ENCODE results near the gene EXOC6B.

The EXOC6B gene

GRCh38 chr2:72841462-72842125, 15.8 kb upstream of the EXOC6B start:
- Mint-ChIP-seq H3K27ac (no peak overlapping the region), H3K9me3 (no peaks in the 10 kb centered on the region), H3K27me3 (peaks cover 14% of the 10 kb centered on the region), H3K36me3 (ENCODE audit: low read depth) (no peaks in the 10 kb centered on the region), H3K4me3 (no peak overlapping the region), H3K4me1 (no peaks in the 10 kb centered on the region)
- DNase-seq (no peak), ATAC-seq (no peak)

GRCh38 chr2:72840066-72840465, 14.2 kb upstream of the EXOC6B start:
- Mint-ChIP-seq H3K36me3 (ENCODE audit: low read depth) (no peaks in the 10 kb centered on the region), H3K27me3 (peaks cover 14% of the 10 kb centered on the region), H3K4me3 (no peak overlapping the region), H3K9me3 (no peaks in the 10 kb centered on the region), H3K27ac (no peak overlapping the region), H3K4me1 (no peaks in the 10 kb centered on the region)
- ATAC-seq (no peak), DNase-seq (no peak)

- H3K36me3 Mint-ChIP-seq (ENCODE audit: low read depth), result no peaks in the 10 kb centered on the region
- ATAC-seq (no peak), DNase-seq (no peak)
- no peak overlapping the region for H3K27ac Mint-ChIP-seq
- H3K9me3 Mint-ChIP-seq, result no peaks in the 10 kb centered on the region
- H3K4me1 Mint-ChIP-seq, result peaks cover 4% of the 10 kb centered on the region
- H3K27me3 Mint-ChIP-seq, result peaks cover 11% of the 10 kb centered on the region
- H3K4me3 Mint-ChIP-seq, result no peak overlapping the region
These were observed 11.3 kb upstream of the EXOC6B start for GRCh38 chr2:72837171-72837570.

- Mint-ChIP-seq H3K27ac (no peak overlapping the region), H3K36me3 (ENCODE audit: low read depth) (no peaks in the 10 kb centered on the region), H3K27me3 (peaks cover 9% of the 10 kb centered on the region), H3K4me3 (no peak overlapping the region), H3K9me3 (no peaks in the 10 kb centered on the region), H3K4me1 (peaks cover 4% of the 10 kb centered on the region)
- DNase-seq (no peak), ATAC-seq (no peak)
These were observed 9.6 kb upstream of the EXOC6B start for GRCh38 chr2:72835403-72835802.

- no peak for DNase-seq
- no peaks in the 10 kb centered on the region for H3K9me3 Mint-ChIP-seq
- H3K4me3 Mint-ChIP-seq, result no peak overlapping the region
- H3K27me3 Mint-ChIP-seq, result peaks cover 9% of the 10 kb centered on the region
- peaks cover 4% of the 10 kb centered on the region for H3K4me1 Mint-ChIP-seq
- no peaks in the 10 kb centered on the region for H3K36me3 Mint-ChIP-seq (ENCODE audit: low read depth)
- ATAC-seq, result no peak
- H3K27ac Mint-ChIP-seq, result no peak overlapping the region
These were observed 8.8 kb upstream of the EXOC6B start for GRCh38 chr2:72834596-72834995.

GRCh38 chr2:72833084-72833714, 7.4 kb upstream of the EXOC6B start:
- H3K9me3 Mint-ChIP-seq, result no peaks in the 10 kb centered on the region
- H3K4me1 Mint-ChIP-seq, result peaks cover 4% of the 10 kb centered on the region
- H3K27me3 Mint-ChIP-seq, result peaks cover 7% of the 10 kb centered on the region
- ATAC-seq (no peak), DNase-seq (no peak)
- H3K4me3 Mint-ChIP-seq, result no peak overlapping the region
- no peaks in the 10 kb centered on the region for H3K36me3 Mint-ChIP-seq (ENCODE audit: low read depth)
- H3K27ac Mint-ChIP-seq, result no peak overlapping the region

GRCh38 chr2:72830273-72830672, 4.4 kb upstream of the EXOC6B start:
- H3K27me3 Mint-ChIP-seq, result peaks cover 7% of the 10 kb centered on the region
- H3K4me3 Mint-ChIP-seq, result no peak overlapping the region
- no peak overlapping the region for H3K27ac Mint-ChIP-seq
- ATAC-seq, result no peak
- H3K36me3 Mint-ChIP-seq (ENCODE audit: low read depth), result no peaks in the 10 kb centered on the region
- H3K4me1 Mint-ChIP-seq, result peaks cover 4% of the 10 kb centered on the region
- H3K9me3 Mint-ChIP-seq, result no peaks in the 10 kb centered on the region
- no peak for DNase-seq

GRCh38 chr2:72828840-72829507, 3.1 kb upstream of the EXOC6B start:
- no peaks in the 10 kb centered on the region for H3K36me3 Mint-ChIP-seq (ENCODE audit: low read depth)
- no peak overlapping the region for H3K27ac Mint-ChIP-seq
- no peak overlapping the region for H3K4me3 Mint-ChIP-seq
- DNase-seq, result no peak
- H3K27me3 Mint-ChIP-seq, result peaks cover 7% of the 10 kb centered on the region
- no peaks in the 10 kb centered on the region for H3K9me3 Mint-ChIP-seq
- no peak for ATAC-seq
- H3K4me1 Mint-ChIP-seq, result peaks cover 16% of the 10 kb centered on the region

- ATAC-seq (no peak), DNase-seq (no peak)
- Mint-ChIP-seq H3K36me3 (ENCODE audit: low read depth) (no peaks in the 10 kb centered on the region), H3K4me3 (no peak overlapping the region), H3K27me3 (peaks cover 7% of the 10 kb centered on the region), H3K27ac (no peak overlapping the region), H3K9me3 (no peaks in the 10 kb centered on the region), H3K4me1 (peaks cover 17% of the 10 kb centered on the region)
These were observed 2.3 kb upstream of the EXOC6B start for GRCh38 chr2:72827966-72828646.

GRCh38 chr2:72827487-72827886, 1.7 kb upstream of the EXOC6B start:
- peaks cover 21% of the 10 kb centered on the region for H3K4me1 Mint-ChIP-seq
- no peaks in the 10 kb centered on the region for H3K9me3 Mint-ChIP-seq
- no peak overlapping the region for H3K4me3 Mint-ChIP-seq
- no peaks in the 10 kb centered on the region for H3K36me3 Mint-ChIP-seq (ENCODE audit: low read depth)
- no peak overlapping the region for H3K27ac Mint-ChIP-seq
- no peak for ATAC-seq
- peaks cover 7% of the 10 kb centered on the region for H3K27me3 Mint-ChIP-seq
- DNase-seq, result no peak

- Mint-ChIP-seq H3K27ac (peak overlapping the region; percentile 81), H3K4me1 (peaks cover 28% of the 10 kb centered on the region), H3K9me3 (no peaks in the 10 kb centered on the region), H3K36me3 (ENCODE audit: low read depth) (peaks cover 2% of the 10 kb centered on the region), H3K4me3 (peak overlapping the region; percentile 90), H3K27me3 (peaks cover 5% of the 10 kb centered on the region)
- ATAC-seq (no peak), DNase-seq (no peak)
These were observed 284 bp upstream of the EXOC6B start for GRCh38 chr2:72826156-72826477.

- DNase-seq (no peak), ATAC-seq (peak; percentile 34)
- Mint-ChIP-seq H3K27me3 (peaks cover 2% of the 10 kb centered on the region), H3K36me3 (ENCODE audit: low read depth) (peaks cover 5% of the 10 kb centered on the region), H3K27ac (no peak overlapping the region), H3K4me3 (peak overlapping the region; percentile 90), H3K9me3 (no peaks in the 10 kb centered on the region), H3K4me1 (peaks cover 30% of the 10 kb centered on the region)
These were observed 1.5 kb downstream of the EXOC6B start for GRCh38 chr2:72824224-72824842.

- Mint-ChIP-seq H3K27ac (no peak overlapping the region), H3K4me1 (peaks cover 30% of the 10 kb centered on the region), H3K36me3 (ENCODE audit: low read depth) (peaks cover 5% of the 10 kb centered on the region), H3K9me3 (no peaks in the 10 kb centered on the region), H3K27me3 (no peaks in the 10 kb centered on the region), H3K4me3 (no peak overlapping the region)
- DNase-seq (no peak), ATAC-seq (no peak)
These were observed 3.0 kb downstream of the EXOC6B start for GRCh38 chr2:72822794-72823193.

GRCh38 chr2:72821983-72822382, 3.9 kb downstream of the EXOC6B start:
- Mint-ChIP-seq H3K4me1 (peaks cover 31% of the 10 kb centered on the region), H3K36me3 (ENCODE audit: low read depth) (peaks cover 5% of the 10 kb centered on the region), H3K27ac (no peak overlapping the region), H3K9me3 (no peaks in the 10 kb centered on the region), H3K4me3 (no peak overlapping the region), H3K27me3 (no peaks in the 10 kb centered on the region)
- DNase-seq, result no peak
- ATAC-seq, result no peak

All from activated naive CD8-positive, alpha-beta T cell treated with anti-CD3 and anti-CD28 coated beads, Interleukin-2, amount 50 U/mL, for 24 hours (primary cell).